Fibroblast of skin of left quadriceps (primary cell): ENCODE measurements around the gene RAMP3.
A peak's percentile ranks its signal among the peaks of the same experiment; 100 is the strongest.
"Not testable (repeated sequence)": the region's sequence is repeated elsewhere in the genome, so short reads cannot be mapped to it uniquely, and the experiment has no call there.

Experiments used
- DNase-seq, 2 experiments: peaks; one replicate each; pipeline ENCODE4 v3.0.0-alpha.2; 2013; ENCODE audit warnings: low read depth in 2 of 2

Gene RAMP3, protein sequence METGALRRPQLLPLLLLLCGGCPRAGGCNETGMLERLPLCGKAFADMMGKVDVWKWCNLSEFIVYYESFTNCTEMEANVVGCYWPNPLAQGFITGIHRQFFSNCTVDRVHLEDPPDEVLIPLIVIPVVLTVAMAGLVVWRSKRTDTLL

GRCh38 chr7:45157653-45158401 is at the start of gene RAMP3:
RAMP3 (plus strand) TSS chr7:45157791; CDS start chr7:45157829, 38 bp downstream.
- DNase-seq = no peak

DNA sequence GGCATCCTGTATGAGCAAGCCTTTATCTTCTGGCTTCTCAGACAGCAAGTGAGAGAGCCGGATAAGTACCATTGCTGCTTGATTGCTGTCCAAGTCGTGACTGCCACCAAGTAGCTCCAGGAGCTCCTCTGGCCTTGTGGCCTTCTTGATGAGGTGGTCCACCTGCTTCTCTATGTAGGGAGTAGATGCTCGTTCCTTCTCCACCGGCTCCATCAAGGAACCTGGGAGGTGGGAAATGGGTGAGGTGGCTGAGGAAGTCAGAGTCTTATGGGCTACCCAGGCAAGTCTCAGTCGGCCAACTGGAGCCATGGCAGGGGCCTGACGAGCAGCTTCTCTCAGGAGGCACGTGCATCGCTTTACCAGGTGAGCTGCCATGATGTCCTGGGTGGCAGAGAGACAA is 48.7 kb upstream of the RAMP3 start:
- no peak for DNase-seq

GRCh38 chr7:45111298-45112223 is 46.0 kb upstream of the RAMP3 start, which contains the start of gene TBRG4:
TBRG4 (minus strand) TSS chr7:45111697; CDS start chr7:45109237, 2,460 bp downstream.
- DNase-seq = peak; percentile 77 to 81

DNA sequence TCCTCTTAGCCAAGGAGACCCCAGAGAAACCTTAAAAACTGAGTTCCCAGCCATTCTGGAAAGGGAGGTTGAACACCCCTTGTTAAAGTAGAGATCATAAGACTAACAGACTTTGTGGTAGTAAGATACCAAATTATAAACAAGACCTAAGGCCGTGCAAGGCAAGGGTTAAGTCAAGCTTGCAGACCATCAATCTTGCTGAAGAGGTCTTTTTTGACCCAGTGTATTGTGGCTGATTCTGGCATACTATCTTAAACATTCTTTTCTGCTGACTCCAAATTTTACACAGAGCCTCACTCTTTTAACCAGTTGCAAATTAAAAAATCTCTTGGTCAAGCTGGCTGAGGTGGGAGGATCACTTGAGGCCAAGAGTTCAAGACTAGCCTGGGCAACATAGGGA is 44.9 kb upstream of the RAMP3 start:
- no peak for DNase-seq

DNA sequence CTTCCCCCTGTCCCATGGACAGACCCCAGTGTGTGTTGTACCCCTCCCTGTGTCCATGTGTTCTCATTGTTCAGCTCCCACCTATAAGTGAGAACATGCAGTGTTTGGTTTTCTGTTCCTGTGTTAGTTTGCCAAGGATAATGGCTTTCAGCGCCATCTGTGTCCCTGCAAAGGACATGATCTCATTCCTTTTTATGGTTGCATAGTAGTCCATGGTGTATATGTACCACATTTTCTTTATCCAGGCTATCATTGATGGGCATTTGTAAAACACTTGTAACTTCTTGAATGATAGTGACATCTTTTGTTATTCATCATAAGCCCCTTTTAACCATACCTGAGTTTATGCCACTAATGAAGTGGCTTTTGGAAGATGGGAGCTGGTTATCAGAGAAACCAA is 43.3 kb upstream of the RAMP3 start:
- DNase-seq = not testable (repeated sequence)

DNA sequence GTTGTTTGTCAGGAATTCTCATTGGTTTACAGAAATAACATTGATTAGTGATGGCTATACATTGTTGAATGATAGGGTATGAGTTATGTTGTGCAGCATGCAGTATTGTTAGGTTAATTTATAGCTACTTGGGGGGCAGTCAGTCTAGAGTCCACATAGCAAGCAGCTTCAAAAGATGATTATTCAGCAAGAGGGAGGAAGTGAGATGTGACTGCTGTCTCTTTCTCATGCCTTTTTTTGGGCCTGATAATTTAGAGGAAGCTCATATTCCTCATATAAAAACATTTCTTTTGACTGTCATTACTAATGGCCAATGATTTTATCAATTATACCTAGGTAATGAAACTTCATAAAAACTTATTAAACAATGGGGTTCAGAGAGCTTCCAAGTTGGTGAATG is 42.7 kb upstream of the RAMP3 start:
- DNase-seq = no peak

GRCh38 chr7:45116048-45116447 is 41.5 kb upstream of the RAMP3 start:
- no peak for DNase-seq

- DNase-seq = no peak
Measured at GRCh38 chr7:45117582-45117981, 40.0 kb upstream of the RAMP3 start.

DNA sequence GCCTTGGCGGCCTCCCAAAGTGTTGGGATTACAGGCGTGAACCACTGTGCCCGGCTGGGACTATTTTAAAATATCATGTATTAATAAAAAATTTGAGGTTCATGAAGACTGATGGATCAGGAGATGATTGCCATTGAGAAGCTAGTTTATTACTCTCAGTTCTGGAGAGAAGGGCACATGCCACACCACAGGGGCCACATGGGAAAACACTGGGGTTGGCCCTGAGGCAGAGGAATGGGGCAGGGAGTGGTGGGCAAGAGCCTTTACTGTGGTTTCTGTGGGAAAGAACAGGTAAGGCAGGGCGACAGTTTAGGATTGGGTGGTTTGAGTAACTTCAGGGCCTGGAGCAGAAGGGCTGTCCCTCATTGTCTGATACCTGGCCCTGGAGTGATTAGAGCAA is 39.3 kb upstream of the RAMP3 start:
- no peak for DNase-seq

- no peak for DNase-seq
Measured at GRCh38 chr7:45118889-45119331, 38.7 kb upstream of the RAMP3 start.

- no peak for DNase-seq
Measured at GRCh38 chr7:45119550-45119949, 38.0 kb upstream of the RAMP3 start.

DNA sequence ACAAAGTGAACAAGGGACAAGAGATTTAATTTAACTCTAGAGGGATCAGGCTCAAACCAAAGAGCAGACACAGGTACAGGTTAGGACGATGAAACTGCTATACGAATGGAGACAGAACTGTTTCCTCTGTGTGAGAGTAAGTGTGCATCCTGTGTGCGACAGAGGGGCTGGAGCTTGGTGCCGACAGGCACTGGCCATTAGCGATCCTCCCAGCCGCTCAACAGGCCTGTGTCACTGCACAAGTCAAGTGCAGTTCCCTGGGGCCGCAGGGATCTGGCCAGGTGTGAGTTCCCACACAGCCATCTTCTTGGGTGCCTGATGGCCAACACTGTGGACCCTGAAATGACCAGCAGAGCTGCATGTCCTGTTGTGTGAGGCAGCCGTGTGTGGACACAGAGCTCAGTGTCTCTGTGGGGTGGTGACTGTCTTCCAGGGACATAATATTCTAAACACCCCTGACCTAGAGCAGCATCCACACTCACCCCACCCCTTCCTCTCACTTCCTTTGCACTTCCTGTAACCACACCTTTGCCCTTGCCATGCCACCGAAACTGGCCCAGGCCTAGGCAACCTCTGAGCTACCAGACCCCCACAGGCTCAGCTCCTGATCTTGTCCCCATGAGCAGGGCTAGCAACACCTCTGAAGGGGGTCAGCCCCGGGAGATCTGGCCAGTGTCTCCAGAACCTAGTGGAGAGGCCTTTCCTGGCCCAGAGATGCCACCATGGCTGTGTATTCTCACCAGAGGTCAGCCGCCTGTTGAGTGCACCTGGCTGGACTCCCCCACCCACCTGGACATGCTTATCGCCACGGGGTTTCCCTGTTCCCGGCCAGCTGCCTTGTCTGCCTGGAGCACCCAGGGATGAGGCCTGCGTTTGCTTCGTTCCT is 34.4 kb upstream of the RAMP3 start:
- DNase-seq = no peak

DNA sequence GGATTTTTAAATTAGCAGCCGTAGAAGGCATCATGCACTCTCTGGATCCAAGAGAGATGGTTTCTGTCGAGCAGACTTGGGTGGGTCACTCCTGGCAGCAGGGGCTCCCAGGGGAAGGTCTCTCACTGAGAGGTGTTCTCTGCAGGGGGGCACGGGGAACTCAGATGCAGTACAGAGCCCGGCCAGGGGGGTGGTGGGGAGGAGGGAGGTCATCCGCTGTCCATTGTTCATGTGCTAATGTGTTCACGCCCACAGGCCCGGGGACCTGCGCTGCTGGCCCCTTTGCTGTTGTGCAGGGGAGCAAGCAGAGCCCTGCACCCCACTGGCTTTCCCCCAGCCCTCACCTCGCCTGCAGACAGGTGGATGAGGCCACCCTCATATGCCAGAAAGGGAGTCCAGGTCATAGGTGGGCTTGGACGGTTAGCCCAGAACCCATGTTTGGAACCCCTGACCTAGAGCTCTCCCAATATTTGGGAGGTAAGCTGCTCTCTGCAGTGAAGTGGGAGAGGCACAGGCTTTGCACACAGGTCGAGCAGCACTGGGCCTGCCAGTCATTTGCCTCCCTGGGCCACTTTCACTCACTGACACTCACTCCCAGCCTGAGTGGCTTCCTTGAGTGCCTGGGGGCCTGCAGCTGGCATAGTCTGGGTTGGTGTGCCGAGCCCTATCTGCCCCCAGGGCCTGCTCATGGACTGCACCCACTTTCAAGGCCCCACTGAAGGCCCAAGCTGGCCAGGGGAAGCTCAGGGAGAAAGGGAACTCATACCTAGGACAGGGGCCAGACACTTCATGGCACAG is 33.5 kb upstream of the RAMP3 start:
- no peak for DNase-seq

DNA sequence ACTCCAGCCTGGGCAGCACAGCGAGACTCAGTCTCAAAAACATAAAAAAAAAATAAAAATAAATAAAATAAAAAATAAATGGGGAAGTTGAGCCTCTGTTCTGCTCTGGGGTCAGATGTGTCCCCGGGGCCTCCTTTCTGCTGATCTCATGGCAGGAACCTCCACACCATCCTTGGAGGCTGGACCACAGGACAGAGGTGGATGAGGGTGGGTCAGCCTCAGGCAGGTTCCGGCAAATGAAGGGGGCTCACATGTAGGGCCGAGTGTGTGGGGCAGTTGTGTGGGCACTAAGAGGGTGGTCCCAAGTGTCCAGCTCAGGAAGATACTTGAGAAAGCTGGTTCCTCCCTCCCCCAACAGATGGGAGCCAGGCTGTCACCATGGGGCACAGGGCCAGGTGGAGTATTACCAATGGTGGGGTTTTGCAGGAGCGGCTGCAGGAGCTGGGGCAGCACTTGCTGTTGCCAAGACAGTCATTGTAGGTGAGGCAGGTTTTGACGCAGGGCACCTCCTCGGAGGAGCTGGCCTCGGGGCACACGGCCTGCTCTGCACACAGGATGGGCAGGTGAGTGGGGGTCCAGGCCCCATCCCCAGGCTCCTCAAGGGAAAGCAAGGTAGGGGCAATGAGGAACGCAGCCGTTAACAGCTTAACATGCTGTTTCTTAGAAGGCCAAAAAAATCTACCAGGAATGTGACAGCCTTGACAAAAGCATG is 32.2 kb upstream of the RAMP3 start:
- DNase-seq = no peak

DNA sequence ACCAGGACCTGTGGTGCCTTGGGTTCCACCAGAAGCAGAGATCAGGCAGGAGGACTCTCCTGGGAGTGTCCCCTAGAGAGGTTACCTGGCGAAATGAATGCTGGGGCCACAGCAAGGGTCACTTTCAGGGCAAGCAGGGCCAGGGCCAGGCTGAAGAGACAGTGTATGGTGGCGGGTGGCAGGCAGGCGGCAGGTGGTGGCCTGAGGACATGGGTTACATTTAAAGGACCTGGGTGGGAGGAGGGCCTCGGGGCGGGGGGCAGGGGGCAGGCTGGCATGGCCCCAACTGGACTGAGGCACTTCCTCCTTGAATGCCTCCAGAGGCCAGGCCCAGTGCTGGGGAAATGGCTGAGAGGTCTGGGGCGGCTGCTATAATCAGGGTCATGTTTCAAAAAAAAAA is 31.4 kb upstream of the RAMP3 start:
- no peak for DNase-seq

DNA sequence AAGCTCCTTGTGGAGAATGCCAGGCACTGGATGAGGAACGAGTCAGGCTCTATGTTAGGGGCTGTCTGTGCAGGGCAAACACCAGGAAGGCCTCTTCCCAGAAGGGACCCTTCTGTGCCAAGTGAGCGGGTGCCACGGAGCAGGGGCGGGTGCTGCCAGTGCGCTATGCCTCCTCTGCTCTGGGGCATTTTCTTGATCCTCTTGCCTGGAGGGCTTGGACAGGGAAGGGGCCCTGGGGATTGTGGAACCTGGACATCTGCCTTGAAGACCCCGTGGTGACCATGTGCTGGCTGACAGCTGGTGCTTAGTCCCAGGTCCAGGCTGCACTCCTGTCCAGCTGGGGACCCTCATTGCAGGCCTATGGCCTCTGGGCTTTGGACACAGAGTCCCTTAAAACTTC is 30.7 kb upstream of the RAMP3 start:
- no peak for DNase-seq

DNA sequence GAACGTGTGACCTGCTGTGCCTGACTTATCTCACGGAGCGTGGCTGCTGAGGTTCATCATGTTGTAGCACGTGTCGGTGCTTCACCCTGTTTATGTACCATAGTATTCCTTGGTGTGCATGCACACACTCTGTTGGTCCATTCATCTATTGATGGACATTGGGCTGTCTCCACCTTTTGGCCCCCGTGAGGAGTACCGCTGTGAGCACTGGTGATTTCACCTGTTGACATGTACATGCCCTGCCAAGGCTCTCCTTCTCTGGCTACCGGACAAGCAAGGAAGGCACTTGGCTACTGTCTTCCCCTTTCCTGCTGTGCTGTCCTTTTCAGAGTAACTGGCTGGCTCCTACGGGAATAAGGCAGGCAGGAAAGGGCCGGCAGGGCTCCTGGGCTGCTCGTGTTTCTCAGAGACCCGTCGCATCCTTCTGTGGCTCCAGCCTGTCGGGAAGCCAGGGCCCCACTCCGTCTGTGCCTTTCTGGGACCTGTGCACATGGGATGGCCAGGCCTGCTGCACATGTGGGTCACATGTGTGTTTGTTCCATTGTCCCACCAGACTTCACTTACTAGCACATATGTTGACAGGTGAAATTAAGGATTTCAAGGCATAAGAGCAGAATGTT is 28.3 kb upstream of the RAMP3 start:
- DNase-seq = no peak

DNA sequence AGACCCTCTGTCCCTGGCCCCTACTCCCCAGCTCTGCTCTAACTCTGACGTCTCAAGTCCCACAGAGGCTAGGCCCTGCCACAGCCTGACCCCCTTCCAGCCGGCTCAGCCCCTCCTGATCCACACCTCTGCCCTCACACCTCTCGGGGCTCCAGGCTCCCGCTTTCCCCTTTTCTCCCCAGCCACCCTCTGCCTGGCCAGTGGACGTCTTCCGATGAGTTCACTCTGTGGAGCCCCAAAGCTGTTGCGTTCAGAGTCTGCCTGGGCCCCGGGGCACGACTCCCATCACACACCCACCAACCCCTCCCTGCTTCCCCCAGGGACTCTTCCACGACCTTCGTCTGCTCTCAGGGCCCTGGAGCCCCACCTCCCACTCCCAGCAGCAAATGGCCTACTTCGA is 27.7 kb upstream of the RAMP3 start:
- DNase-seq = no peak

GRCh38 chr7:45130910-45131309 is 26.7 kb upstream of the RAMP3 start:
- no peak for DNase-seq

GRCh38 chr7:45131891-45132290 is 25.7 kb upstream of the RAMP3 start:
- no peak for DNase-seq
